Esophagus squamous epithelium (tissue), 5 donors: ENCODE measurements around the gene MRC2. TPM values are rescaled to one million over a fixed set of nuclear protein-coding genes. Genes with fewer than 3 reads are reported as not detected.

Source experiments
- DNase-seq: peaks from one replicate; lab custom pipeline; 2025; lab: John Stamatoyannopoulos, UW
- H3K27ac ChIP-seq, 4 donors: fragments of 200-600 bp; sonication (generic); one replicate each; pipeline ENCODE4 v1.5.1; 2016 to 2019; ENCODE audit warnings: mild to moderate bottlenecking in 1 of 4
- H3K27me3 ChIP-seq, 4 donors: fragments of 200-600 bp; sonication (generic); 1 replicate in 3 of 4; 2 replicates in 1 of 4; pipeline versions ENCODE4 v1.5.1 to v1.6.0; 2017 to 2021; ENCODE audit warnings: antibody characterized with exemption in 1 of 4
- H3K36me3 ChIP-seq, 3 donors: fragments of 200-600 bp; sonication (generic); one replicate each; pipeline ENCODE4 v1.5.1; 2016 to 2019
- H3K4me1 ChIP-seq, 3 donors: fragments of 200-600 bp; sonication (generic); one replicate each; pipeline ENCODE4 v1.5.1; 2017 to 2019
- H3K4me3 ChIP-seq, 4 donors: fragments of 200-600 bp; sonication (generic); 1 replicate in 3 of 4; 2 replicates in 1 of 4; pipeline ENCODE4 v1.5.1; 2016 to 2019; ENCODE audit warnings: mild to moderate bottlenecking in 2 of 4, moderate library complexity in 1 of 4
- H3K9me3 ChIP-seq, 3 donors: fragments of 200-600 bp; sonication (generic); one replicate each; pipeline ENCODE4 v1.5.1; 2016 to 2019
- POLR2A ChIP-seq, 4 donors: fragments of 450-650 bp; IDR thresholded peaks; one replicate each; pipeline ENCODE4 v1.6.1; 2017; ENCODE audit warnings: antibody characterized with exemption in 4 of 4, mild to moderate bottlenecking in 4 of 4, moderate library complexity in 3 of 4
- WGBS, 2 donors: methylation state at CpG; one replicate each; pipeline ENCODE4 v1.1.5; 2018; 5-methylcytosine and 5-hydroxymethylcytosine counted together
- intact Hi-C: fragments of 100-400 bp; cut with DNase I; formaldehyde crosslinking; loops from one replicate; pipeline ENCODE4 v1.15.0; 2022
- total RNA-seq, 4 donors: library from RNA; depleted of rRNA; stranded (reverse); fragments of >200 nt; gene quantifications; one replicate each; pipeline ENCODE4 v1.1.0, GENCODE V29; 2016
- TF ChIP-seq, protein P1 (sequence below), 6 experiments: fragments of 450-650 bp in 4 of 6; fragments of 200-600 bp in 2 of 6; sonication (generic) in 2 of 6; IDR thresholded peaks; one replicate each; pipeline ENCODE4 v1.5.1; 2016 to 2019; ENCODE audit warnings: antibody characterized with exemption in 6 of 6, mild to moderate bottlenecking in 4 of 6, moderate library complexity in 4 of 6
- donor health status: DM: yes; HTN: yes; CAD: no.

Gene MRC2
- total RNA-seq, 4 donors from 2014 or later = 38.8 to 64.7 (median 61.6) TPM

DNA sequence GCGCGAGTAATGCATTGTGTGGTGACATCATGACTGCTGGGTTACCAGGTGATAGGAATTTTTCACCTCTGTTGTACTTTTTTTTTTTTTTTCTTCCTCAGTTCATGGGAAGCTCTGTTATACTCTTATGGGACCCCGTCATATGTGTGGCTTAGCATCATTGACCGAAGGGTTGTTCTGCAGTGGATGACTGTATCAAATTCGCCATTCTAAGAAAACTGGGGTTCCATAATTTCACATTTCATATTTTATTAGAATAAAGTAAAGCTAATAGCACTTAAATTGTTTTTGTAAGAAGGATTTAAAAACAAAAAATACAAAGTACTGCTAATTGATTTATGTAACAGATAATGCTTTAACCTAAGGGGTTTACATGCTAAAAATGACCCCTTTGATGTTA is 32.0 kb upstream of the MRC2 start:
- intact Hi-C loops = no loop called here

GRCh38 chr17:62596662-62597061 is 30.8 kb upstream of the MRC2 start:
- Histone ChIP-seq H3K4me3 (no peak overlapping the region), H3K4me1 (peaks cover 0 to 33% (median 0%) of the 10 kb centered on the region in 3 donors), H3K27ac (no peak overlapping the region), H3K27me3 (no peaks in the 10 kb centered on the region), H3K9me3 (no peaks in the 10 kb centered on the region), H3K36me3 (peaks cover 8 to 93% (median 19%) of the 10 kb centered on the region in 3 donors)
- DNase-seq = no peak
- TF ChIP-seq, protein P1, sequence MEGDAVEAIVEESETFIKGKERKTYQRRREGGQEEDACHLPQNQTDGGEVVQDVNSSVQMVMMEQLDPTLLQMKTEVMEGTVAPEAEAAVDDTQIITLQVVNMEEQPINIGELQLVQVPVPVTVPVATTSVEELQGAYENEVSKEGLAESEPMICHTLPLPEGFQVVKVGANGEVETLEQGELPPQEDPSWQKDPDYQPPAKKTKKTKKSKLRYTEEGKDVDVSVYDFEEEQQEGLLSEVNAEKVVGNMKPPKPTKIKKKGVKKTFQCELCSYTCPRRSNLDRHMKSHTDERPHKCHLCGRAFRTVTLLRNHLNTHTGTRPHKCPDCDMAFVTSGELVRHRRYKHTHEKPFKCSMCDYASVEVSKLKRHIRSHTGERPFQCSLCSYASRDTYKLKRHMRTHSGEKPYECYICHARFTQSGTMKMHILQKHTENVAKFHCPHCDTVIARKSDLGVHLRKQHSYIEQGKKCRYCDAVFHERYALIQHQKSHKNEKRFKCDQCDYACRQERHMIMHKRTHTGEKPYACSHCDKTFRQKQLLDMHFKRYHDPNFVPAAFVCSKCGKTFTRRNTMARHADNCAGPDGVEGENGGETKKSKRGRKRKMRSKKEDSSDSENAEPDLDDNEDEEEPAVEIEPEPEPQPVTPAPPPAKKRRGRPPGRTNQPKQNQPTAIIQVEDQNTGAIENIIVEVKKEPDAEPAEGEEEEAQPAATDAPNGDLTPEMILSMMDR (IDR thresholded peaks at IDR 0.05) = no peak
- no peak for TF ChIP-seq POLR2A (IDR thresholded peaks at IDR 0.05)
- 93 to 97% methylated on average over 2 of the region's 2 CpGs for WGBS, 2 donors
- intact Hi-C loops = no loop called here

More for the DNA sequence above, 32.0 kb upstream of the MRC2 start:
- H3K9me3 ChIP-seq = no peaks in the 10 kb centered on the region
- H3K27me3 ChIP-seq = no peaks in the 10 kb centered on the region
- 98% methylated on average over 5 of the region's 5 CpGs for WGBS, 2 donors
- peaks cover 8 to 93% (median 19%) of the 10 kb centered on the region in 3 donors for H3K36me3 ChIP-seq
- no peak for DNase-seq
- no peak overlapping the region for H3K27ac ChIP-seq
- TF ChIP-seq POLR2A (IDR thresholded peaks at IDR 0.05) = no peak
- TF ChIP-seq, protein P1 (IDR thresholded peaks at IDR 0.05) = no peak
- H3K4me3 ChIP-seq = no peak overlapping the region
- H3K4me1 ChIP-seq = peaks cover 0 to 21% (median 0%) of the 10 kb centered on the region in 3 donors

GRCh38 chr17:62597150-62597549 is 30.3 kb upstream of the MRC2 start:
- intact Hi-C loops = no loop called here
- Histone ChIP-seq H3K27ac (no peak overlapping the region), H3K4me3 (no peak overlapping the region), H3K9me3 (no peaks in the 10 kb centered on the region), H3K27me3 (no peaks in the 10 kb centered on the region), H3K4me1 (peaks cover 0 to 34% (median 0%) of the 10 kb centered on the region in 3 donors), H3K36me3 (peaks cover 8 to 94% (median 21%) of the 10 kb centered on the region in 3 donors)
- WGBS, 2 donors = 94 to 98% methylated on average over 2 of the region's 2 CpGs
- DNase-seq = no peak
- TF ChIP-seq, protein P1 (IDR thresholded peaks at IDR 0.05) = no peak
- no peak for TF ChIP-seq POLR2A (IDR thresholded peaks at IDR 0.05)

DNA sequence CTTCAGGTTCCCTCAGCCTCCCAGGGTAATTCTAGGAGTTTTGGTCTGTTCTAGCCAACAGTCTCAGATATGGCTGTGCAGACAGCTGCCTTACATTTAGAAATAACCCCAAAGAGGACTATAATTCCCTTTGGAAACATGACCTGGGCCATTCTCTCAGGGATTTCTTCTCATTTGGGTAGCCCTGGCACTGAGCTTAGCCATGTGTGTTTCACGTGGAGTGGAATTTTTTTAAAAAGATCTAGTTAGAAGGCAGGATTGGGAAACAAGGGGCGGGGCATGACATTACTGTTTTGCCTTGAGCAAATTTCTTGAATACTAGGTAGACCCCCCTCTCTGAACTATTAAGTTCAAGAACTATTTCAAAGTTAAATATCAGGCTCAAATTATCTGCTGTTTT is 29.6 kb upstream of the MRC2 start:
- no peak for TF ChIP-seq POLR2A (IDR thresholded peaks at IDR 0.05)
- TF ChIP-seq, protein P1 (IDR thresholded peaks at IDR 0.05) = no peak
- no peak for DNase-seq
- Histone ChIP-seq H3K27me3 (no peaks in the 10 kb centered on the region), H3K4me1 (peaks cover 0 to 34% (median 0%) of the 10 kb centered on the region in 3 donors), H3K27ac (peak overlapping the region in 2 of 4 donors; percentile 4 to 13), H3K4me3 (no peak overlapping the region), H3K36me3 (peaks cover 8 to 94% (median 22%) of the 10 kb centered on the region in 3 donors), H3K9me3 (no peaks in the 10 kb centered on the region)
- intact Hi-C loops = no loop called here
- WGBS, 2 donors = 43 to 76% methylated on average over 2 of the region's 2 CpGs

- H3K4me1 ChIP-seq = peaks cover 0 to 34% (median 0%) of the 10 kb centered on the region in 3 donors
- intact Hi-C loops = no loop called here
- H3K27ac ChIP-seq = peak overlapping the region in 2 of 4 donors; percentile 30 to 43
- TF ChIP-seq, protein P1 (IDR thresholded peaks at IDR 0.05) = no peak
- no peak for TF ChIP-seq POLR2A (IDR thresholded peaks at IDR 0.05)
- peaks cover 8 to 99% (median 24%) of the 10 kb centered on the region in 3 donors for H3K36me3 ChIP-seq
- WGBS, 2 donors = 75 to 86% methylated on average over 6 of the region's 6 CpGs
- H3K9me3 ChIP-seq = no peaks in the 10 kb centered on the region
- no peaks in the 10 kb centered on the region for H3K27me3 ChIP-seq
- no peak for DNase-seq
- H3K4me3 ChIP-seq = no peak overlapping the region
Observed at GRCh38 chr17:62599964-62600657, 27.4 kb upstream of the MRC2 start.
